Colonic mucosa (tissue), 4 donors: Measurements from ENCODE around the gene PMEPA1. TPM values are rescaled to one million over a fixed set of nuclear protein-coding genes. Genes with fewer than 3 reads are reported as not detected.

Experiments used
- DNase-seq: peaks from one replicate; pipeline ENCODE4 v3.0.0-alpha.2; 2020
- H3K27ac ChIP-seq: fragments of 200-600 bp; one replicate; pipeline ENCODE4 v1.8.0; 2021
- H3K27me3 ChIP-seq: fragments of 200-600 bp; one replicate; pipeline ENCODE4 v1.8.0; 2021
- H3K36me3 ChIP-seq: fragments of 200-600 bp; one replicate; pipeline ENCODE4 v1.8.0; 2021
- H3K4me1 ChIP-seq: fragments of 200-600 bp; one replicate; pipeline ENCODE4 v1.8.0; 2021; ENCODE audit warnings: mild to moderate bottlenecking
- H3K4me3 ChIP-seq: fragments of 200-600 bp; one replicate; pipeline ENCODE4 v1.8.0; 2021
- H3K9ac ChIP-seq, 2 donors: one replicate each; pipeline ENCODE4 v1.7.0; 2013; ENCODE audit warnings: control low read depth in 2 of 2, low read depth in 2 of 2, low read length in 2 of 2
- H3K9me3 ChIP-seq: fragments of 200-600 bp; one replicate; pipeline ENCODE4 v1.8.0; 2021
- intact Hi-C: fragments of 100-400 bp; cut with DNase I; formaldehyde crosslinking; loops from one replicate; pipeline ENCODE4 v1.14.1; 2022
- total RNA-seq, 2 donors: library from RNA; stranded (reverse); fragmentation: NEBNext Ultra II Directional in 1 of 2; extraction: Animal tissue kit (Norgen Biotek cat#: 25700) in 1 of 2; gene quantifications; one replicate each; pipeline ENCODE4 v1.2.1, GENCODE V29; 2021
- TF ChIP-seq, protein P1 (sequence below): fragments of 200-600 bp; IDR thresholded peaks from one replicate; pipeline ENCODE4 v1.8.0; 2022; ENCODE audit warnings: antibody characterized with exemption, mild to moderate bottlenecking
- donor health status: healthy.
- donor health status: DM: no; HTN: no; CAD: no.
- donor health status: DM: no; HTN: no; CAD: no.

Gene PMEPA1
- total RNA-seq, 2 donors from 2014 or later = 13.0 to 26.1 TPM

GRCh38 chr20:57680934-57681914, 28.6 kb downstream of the PMEPA1 start:
- Histone ChIP-seq H3K4me1 (peaks cover 17% of the 10 kb centered on the region), H3K9me3 (no peaks in the 10 kb centered on the region), H3K36me3 (no peaks in the 10 kb centered on the region), H3K27ac (no peak overlapping the region), H3K9ac (peak overlapping the region in 1 of 2 donors; percentile 15), H3K4me3 (no peak overlapping the region), H3K27me3 (no peaks in the 10 kb centered on the region)
- no peak for DNase-seq
- intact Hi-C loops = no loop called here
- TF ChIP-seq, protein P1, sequence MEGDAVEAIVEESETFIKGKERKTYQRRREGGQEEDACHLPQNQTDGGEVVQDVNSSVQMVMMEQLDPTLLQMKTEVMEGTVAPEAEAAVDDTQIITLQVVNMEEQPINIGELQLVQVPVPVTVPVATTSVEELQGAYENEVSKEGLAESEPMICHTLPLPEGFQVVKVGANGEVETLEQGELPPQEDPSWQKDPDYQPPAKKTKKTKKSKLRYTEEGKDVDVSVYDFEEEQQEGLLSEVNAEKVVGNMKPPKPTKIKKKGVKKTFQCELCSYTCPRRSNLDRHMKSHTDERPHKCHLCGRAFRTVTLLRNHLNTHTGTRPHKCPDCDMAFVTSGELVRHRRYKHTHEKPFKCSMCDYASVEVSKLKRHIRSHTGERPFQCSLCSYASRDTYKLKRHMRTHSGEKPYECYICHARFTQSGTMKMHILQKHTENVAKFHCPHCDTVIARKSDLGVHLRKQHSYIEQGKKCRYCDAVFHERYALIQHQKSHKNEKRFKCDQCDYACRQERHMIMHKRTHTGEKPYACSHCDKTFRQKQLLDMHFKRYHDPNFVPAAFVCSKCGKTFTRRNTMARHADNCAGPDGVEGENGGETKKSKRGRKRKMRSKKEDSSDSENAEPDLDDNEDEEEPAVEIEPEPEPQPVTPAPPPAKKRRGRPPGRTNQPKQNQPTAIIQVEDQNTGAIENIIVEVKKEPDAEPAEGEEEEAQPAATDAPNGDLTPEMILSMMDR = no peak

DNA sequence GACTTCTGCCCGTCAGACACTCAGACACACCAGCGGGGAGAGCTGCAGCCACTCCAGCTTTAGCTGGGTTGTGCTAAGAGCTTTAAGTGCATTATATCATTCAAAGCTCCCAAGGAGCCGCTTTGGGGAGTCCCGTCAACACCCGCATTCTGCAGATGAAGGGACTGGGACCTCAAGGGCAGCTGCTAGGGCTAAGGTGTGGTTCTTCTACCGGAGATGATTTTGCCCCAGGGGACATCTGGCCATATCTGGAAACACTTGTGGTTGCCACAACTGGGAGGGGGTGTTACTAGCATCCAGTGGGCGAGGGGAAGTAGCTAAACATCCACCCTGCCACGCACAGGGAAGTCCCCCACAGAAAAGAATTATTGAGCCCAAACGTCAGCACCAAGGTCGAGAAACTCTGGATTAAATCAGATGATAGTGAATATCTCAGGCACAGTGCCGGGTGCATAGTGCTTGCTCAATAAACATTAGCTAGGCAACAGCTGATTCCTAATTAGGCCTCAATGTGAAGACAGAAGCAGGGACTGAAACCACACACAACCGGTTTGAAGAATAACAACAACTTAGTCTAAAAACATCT, 29.6 kb downstream of the PMEPA1 start:
- no peak for DNase-seq
- Histone ChIP-seq H3K27me3 (no peaks in the 10 kb centered on the region), H3K27ac (no peak overlapping the region), H3K9ac (peak overlapping the region in 1 of 2 donors; percentile 15), H3K4me1 (peaks cover 20% of the 10 kb centered on the region), H3K9me3 (no peaks in the 10 kb centered on the region), H3K36me3 (no peaks in the 10 kb centered on the region), H3K4me3 (no peak overlapping the region)
- intact Hi-C loops = no loop called here
- TF ChIP-seq, protein P1 = no peak

DNA sequence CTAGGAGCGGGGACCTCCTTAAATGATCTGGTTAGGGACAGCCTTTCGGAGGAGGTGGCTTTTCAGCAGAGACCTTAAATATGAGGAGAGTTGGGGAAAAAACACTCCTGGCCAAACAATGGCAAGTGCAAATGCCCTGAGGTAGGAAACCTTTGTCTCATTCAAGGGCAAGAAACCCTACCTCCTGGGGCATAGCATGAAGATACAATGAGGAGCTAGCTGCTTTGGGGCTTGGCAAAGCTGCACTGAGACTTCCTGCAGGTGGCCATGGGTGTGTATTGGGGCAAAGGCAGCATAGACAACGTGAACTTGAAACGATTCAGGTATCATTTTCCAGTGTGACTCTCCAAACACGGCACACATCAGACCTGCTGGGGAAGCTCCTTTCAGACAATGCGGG, 30.7 kb downstream of the PMEPA1 start:
- peaks cover 16% of the 10 kb centered on the region for H3K4me1 ChIP-seq
- H3K36me3 ChIP-seq = no peaks in the 10 kb centered on the region
- no peaks in the 10 kb centered on the region for H3K27me3 ChIP-seq
- no peak overlapping the region for H3K27ac ChIP-seq
- DNase-seq = no peak
- H3K9ac ChIP-seq = no peak overlapping the region
- TF ChIP-seq, protein P1 = no peak
- intact Hi-C loops = no loop called here
- no peak overlapping the region for H3K4me3 ChIP-seq
- no peaks in the 10 kb centered on the region for H3K9me3 ChIP-seq

GRCh38 chr20:57678340-57678739, 31.5 kb downstream of the PMEPA1 start:
- H3K36me3 ChIP-seq = no peaks in the 10 kb centered on the region
- H3K4me1 ChIP-seq = peaks cover 16% of the 10 kb centered on the region
- H3K27ac ChIP-seq = no peak overlapping the region
- intact Hi-C loops = no loop called here
- H3K9ac ChIP-seq = no peak overlapping the region
- TF ChIP-seq, protein P1 = no peak
- H3K27me3 ChIP-seq = no peaks in the 10 kb centered on the region
- H3K4me3 ChIP-seq = no peak overlapping the region
- no peaks in the 10 kb centered on the region for H3K9me3 ChIP-seq
- DNase-seq = no peak

- Histone ChIP-seq H3K4me3 (no peak overlapping the region), H3K9me3 (no peaks in the 10 kb centered on the region), H3K27ac (peak overlapping the region; percentile 47), H3K27me3 (no peaks in the 10 kb centered on the region), H3K36me3 (no peaks in the 10 kb centered on the region), H3K4me1 (peaks cover 16% of the 10 kb centered on the region), H3K9ac (peak overlapping the region in 1 of 2 donors; percentile 51)
- TF ChIP-seq, protein P1 = no peak
- intact Hi-C loops = no loop called here
- no peak for DNase-seq
These were observed 32.2 kb downstream of the PMEPA1 start for GRCh38 chr20:57677584-57677982.
